SK-N-MC (cell line): ENCODE data around the gene DCUN1D2.

ENCODE experiments used
- EZH2 ChIP-seq: fragments of 200-600 bp; sonication (generic); IDR thresholded peaks from one replicate; pipeline ENCODE4 v1.6.1; 2017; ENCODE audit warnings: antibody characterized with exemption
- POLR2AphosphoS5 ChIP-seq: IDR thresholded peaks from 2 replicates; pipeline ENCODE4 v1.6.1; 2012; ENCODE audit warnings: mild to moderate bottlenecking, low read depth, low read length, borderline replicate concordance

GRCh38 chr13:113429608-113429985 is 60.9 kb downstream of the DCUN1D2 start:
- no peak for TF ChIP-seq EZH2
- no peak for TF ChIP-seq POLR2AphosphoS5
